Stimulated activated CD8-positive, alpha-beta memory T cell treated with anti-CD3 and anti-CD28 coated beads, Interleukin-4, amount 100 ng/mL, for 4 hours (primary cell): ENCODE data around the gene DEGS2.

Experiments
- DNase-seq, 2 donors: peaks; one replicate each; pipeline ENCODE4 v3.0.0-alpha.2; 2020; ENCODE audit warnings: low read depth in 2 of 2, low spot score in 1 of 2

DEGS2 gene

GRCh38 chr14:100132903-100133510, 26.4 kb downstream of the DEGS2 start:
- no peak for DNase-seq

- no peak for DNase-seq
These were observed 27.1 kb downstream of the DEGS2 start for GRCh38 chr14:100132161-100132902.

GRCh38 chr14:100131181-100131580, 28.3 kb downstream of the DEGS2 start:
- DNase-seq, result no peak

GRCh38 chr14:100130521-100130920, 28.9 kb downstream of the DEGS2 start:
- no peak for DNase-seq

- no peak for DNase-seq
These were observed 30.3 kb downstream of the DEGS2 start for GRCh38 chr14:100129161-100129589.

- no peak for DNase-seq
These were observed 30.8 kb downstream of the DEGS2 start for GRCh38 chr14:100128688-100129087.

- DNase-seq, result no peak
These were observed 31.5 kb downstream of the DEGS2 start for GRCh38 chr14:100127853-100128455.

GRCh38 chr14:100126401-100126800, 33.0 kb downstream of the DEGS2 start:
- DNase-seq, result no peak

GRCh38 chr14:100124551-100125088, 34.8 kb downstream of the DEGS2 start:
- no peak for DNase-seq

GRCh38 chr14:100123618-100124017, 35.8 kb downstream of the DEGS2 start:
- DNase-seq, result no peak

GRCh38 chr14:100122481-100123223, 36.8 kb downstream of the DEGS2 start:
- DNase-seq, result no peak

- no peak for DNase-seq
These were observed 37.6 kb downstream of the DEGS2 start for GRCh38 chr14:100121643-100122480.

- no peak for DNase-seq
These were observed 38.7 kb downstream of the DEGS2 start for GRCh38 chr14:100120522-100121269.

GRCh38 chr14:100119251-100119650, 40.2 kb downstream of the DEGS2 start:
- no peak for DNase-seq

GRCh38 chr14:100118396-100119011, 40.9 kb downstream of the DEGS2 start:
- no peak for DNase-seq

GRCh38 chr14:100117633-100118395, 41.6 kb downstream of the DEGS2 start:
- no peak for DNase-seq

GRCh38 chr14:100117026-100117425, 42.4 kb downstream of the DEGS2 start:
- DNase-seq, result no peak

GRCh38 chr14:100116134-100116533, 43.3 kb downstream of the DEGS2 start:
- DNase-seq, result no peak

GRCh38 chr14:100115726-100116125, 43.7 kb downstream of the DEGS2 start:
- DNase-seq, result no peak
